HepG2 (cell line): ENCODE data around the gene OTOGL. TPM values are rescaled to one million over a fixed set of nuclear protein-coding genes. Genes with fewer than 3 reads are reported as not detected.

Experiments
- ATAC-seq: fragments of 200-7000 bp; cut with Tn5 transposase; 3 replicates; pipeline ENCODE4 v1.9.1; 2020; ENCODE audit warnings: mild to moderate bottlenecking, moderate library complexity
- BruUV-seq: library from RNA; stranded (reverse); fragments of 400-500 nt; replicated peaks from 2 replicates; lab custom pipeline; 2021; lab: Mats Ljungman, UMichigan
- CTCF ChIA-PET: fragments of 300-600 bp; formaldehyde crosslinking; extraction: SDS; loops from one replicate; lab custom pipeline; 2021; ENCODE audit warnings: low total read pairs, inconsistent platforms, low intra/inter-chr PET ratio; lab: Yijun Ruan, JAX
- POLR2A ChIA-PET: fragments of 350-600 bp; sonication (Branson Sonifier 250); formaldehyde crosslinking; loops from one replicate; lab custom pipeline; 2020; ENCODE audit warnings: antibody characterized with exemption, inconsistent platforms; lab: Yijun Ruan, JAX
- DNase-seq: peaks from one replicate; pipeline ENCODE4 v3.0.0-alpha.2; 2015; ENCODE audit warnings: low spot score
- FAIRE-seq: peaks from 3 replicates; lab custom pipeline; 2011; peaks lifted over from hg19 to GRCh38; lab: Jason Lieb, UNC
- H2AFZ ChIP-seq: one replicate; pipeline ENCODE4 v1.6.1; 2011; ENCODE audit warnings: low read length, inconsistent platforms
- H3K27ac ChIP-seq: fragments of 300-600 bp; 3 replicates; pipeline ENCODE4 v1.8.0; 2011; ENCODE audit warnings: mixed run types, mild to moderate bottlenecking, mixed read lengths, low read length, inconsistent platforms; ENCODE audit not compliant: insufficient read depth; ENCODE audit errors: extremely low read length
- H3K27me3 ChIP-seq, 2 experiments: fragments of 200-600 bp in 1 of 2; 2 replicates in 1 of 2; 3 replicates in 1 of 2; pipeline versions ENCODE4 v1.6.0 to v1.8.0; 2011; ENCODE audit warnings: low read length in 2 of 2, mild to moderate bottlenecking in 2 of 2, moderate library complexity in 2 of 2, inconsistent platforms in 1 of 2; ENCODE audit not compliant: insufficient read depth in 2 of 2, control insufficient read depth in 1 of 2
- H3K36me3 ChIP-seq, 2 experiments: fragments of 200-600 bp in 1 of 2; replicated peaks in 1 of 2; 2 replicates in 1 of 2; 3 replicates in 1 of 2; pipeline versions ENCODE4 v1.5.1 to v1.8.0; 2011; ENCODE audit warnings: low read length in 2 of 2, inconsistent platforms in 1 of 2; ENCODE audit not compliant: insufficient read depth in 2 of 2, control insufficient read depth in 1 of 2
- H3K4me1 ChIP-seq: 2 replicates; pipeline ENCODE4 v1.5.1; 2012; ENCODE audit warnings: low read length, inconsistent platforms; ENCODE audit not compliant: insufficient read depth
- H3K4me2 ChIP-seq: 2 replicates; pipeline ENCODE4 v1.6.0; 2011; ENCODE audit warnings: low read depth, low read length, inconsistent platforms
- H3K4me3 ChIP-seq, 3 experiments: fragments of 200-600 bp in 1 of 3; sonication (generic), shearing (Covaris generic) in 1 of 3; replicated peaks in 1 of 3; 2 replicates each; pipeline ENCODE4 v1.5.1; 2011 to 2016; ENCODE audit warnings: low read length in 3 of 3, inconsistent platforms in 2 of 3, low read depth in 2 of 3, mild to moderate bottlenecking in 2 of 3, control low read depth in 1 of 3, mixed read lengths in 1 of 3; ENCODE audit not compliant: insufficient read depth in 1 of 3
- H3K79me2 ChIP-seq: one replicate; pipeline ENCODE4 v1.6.1; 2011; ENCODE audit warnings: low read length, inconsistent platforms; ENCODE audit not compliant: insufficient read depth
- H3K9ac ChIP-seq: 2 replicates; pipeline ENCODE4 v1.6.0; 2011; ENCODE audit warnings: mild to moderate bottlenecking, low read depth, low read length, inconsistent platforms; ENCODE audit not compliant: insufficient read depth
- H3K9me3 ChIP-seq: 2 replicates; pipeline ENCODE4 v1.5.1; 2012; ENCODE audit warnings: mild to moderate bottlenecking, low read length
- H4K20me1 ChIP-seq: 2 replicates; pipeline ENCODE4 v1.6.0; 2011; ENCODE audit warnings: inconsistent platforms, mild to moderate bottlenecking, low read length, moderate library complexity; ENCODE audit not compliant: insufficient read depth
- ARHGAP35 ChIP-seq: sonication (generic); formaldehyde crosslinking; IDR thresholded peaks from 2 replicates; pipeline ENCODE4 v1.9.0; 2022; ENCODE audit warnings: mild to moderate bottlenecking, inconsistent platforms, moderate library complexity, missing genetic modification reagents, borderline replicate concordance
- FOXA1 ChIP-seq, 2 experiments: fragments of 450-650 bp in 1 of 2; sonication (generic) in 1 of 2; formaldehyde crosslinking in 1 of 2; IDR thresholded peaks; 2 replicates each; pipeline versions ENCODE4 v1.4.0 to v1.6.1; 2016 to 2020; ENCODE audit warnings: missing genetic modification reagents in 1 of 2
- HNF4G ChIP-seq, 2 experiments: sonication (generic) in 1 of 2; formaldehyde crosslinking in 1 of 2; IDR thresholded peaks; 2 replicates each; pipeline versions ENCODE4 v1.4.0 to v1.6.1; 2011 to 2020; ENCODE audit warnings: borderline replicate concordance in 2 of 2, low read depth in 2 of 2, mild to moderate bottlenecking in 2 of 2, low read length in 1 of 2, missing genetic modification reagents in 1 of 2, moderate library complexity in 1 of 2
- KLF11 ChIP-seq: IDR thresholded peaks from 2 replicates; pipeline ENCODE4 v1.6.1; 2016; ENCODE audit warnings: missing compliant biosample characterization
- KLF12 ChIP-seq: sonication (generic); formaldehyde crosslinking; IDR thresholded peaks from 2 replicates; pipeline ENCODE4 v1.4.0; 2020; ENCODE audit warnings: missing genetic modification reagents, borderline replicate concordance
- NFATC3 ChIP-seq: sonication (generic); formaldehyde crosslinking; IDR thresholded peaks from 2 replicates; pipeline ENCODE4 v1.5.1; 2020; ENCODE audit warnings: mild to moderate bottlenecking, missing genetic modification reagents
- PATZ1 ChIP-seq: sonication (generic); formaldehyde crosslinking; IDR thresholded peaks from 2 replicates; pipeline ENCODE4 v1.4.0; 2020; ENCODE audit warnings: missing genetic modification reagents
- RNF2 ChIP-seq: fragments of 450-650 bp; conservative IDR thresholded peaks from 2 replicates; pipeline ENCODE4 v1.6.1; 2016; ENCODE audit warnings: low read depth
- SNAI1 ChIP-seq: sonication (generic); formaldehyde crosslinking; IDR thresholded peaks from 2 replicates; pipeline ENCODE4 v1.5.0; 2020; ENCODE audit warnings: mild to moderate bottlenecking, missing genetic modification reagents, borderline replicate concordance
- ZNF282 ChIP-seq: fragments of 450-650 bp; IDR thresholded peaks from 2 replicates; pipeline ENCODE4 v1.6.1; 2018; ENCODE audit not compliant: partially characterized antibody
- ZNF607 ChIP-seq: sonication (generic); formaldehyde crosslinking; IDR thresholded peaks from 2 replicates; pipeline ENCODE4 v1.5.1; 2020; ENCODE audit warnings: missing genetic modification reagents, mild to moderate bottlenecking, borderline replicate concordance
- ZNF776 ChIP-seq: sonication (generic); formaldehyde crosslinking; IDR thresholded peaks from 2 replicates; pipeline ENCODE4 v1.4.0; 2020; ENCODE audit warnings: mild to moderate bottlenecking, missing genetic modification reagents
- ZSCAN12 ChIP-seq: sonication (generic); formaldehyde crosslinking; IDR thresholded peaks from 2 replicates; pipeline ENCODE4 v1.9.0; 2021; ENCODE audit warnings: mild to moderate bottlenecking, missing genetic modification reagents
- WGBS: methylation state at CpG from one replicate; pipeline ENCODE4 v1.1.6; 2017; ENCODE audit warnings: low lambda C conversion rate; 5-methylcytosine and 5-hydroxymethylcytosine counted together
- in situ Hi-C: cut with HindIII; loops from 2 replicates; pipeline ENCODE4 v1.10.0; 2017; ENCODE audit warnings: low pct_unique_long_range_greater_than_20kb; ENCODE audit not compliant: extremely low pct_ligation_motif_present
- intact Hi-C: fragments of 100-400 bp; cut with micrococcal nuclease; formaldehyde crosslinking; loops from one replicate; pipeline ENCODE4 v1.10.0; 2022; ENCODE audit not compliant: unreplicated experiment
- polyA plus RNA-seq, 8 experiments: library from polyadenylated mRNA; depleted of rRNA in 3 of 8; stranded (reverse) in 7 of 8; unstranded in 1 of 8; fragments of >200 nt; fragmentation: Illumina TruSeq in 4 of 8; extraction: Trizol in 4 of 8; gene quantifications; 2 replicates each; pipeline versions ENCODE4 v1.2.1 to v1.2.3, GENCODE V29; 2011 to 2016; ENCODE audit warnings: low read depth in 4 of 8, missing spikeins in 1 of 8, mixed read lengths in 1 of 8; ENCODE audit not compliant: insufficient read depth in 1 of 8
- total RNA-seq, 5 experiments: library from RNA; depleted of rRNA; stranded (reverse); fragments of >200 nt; fragmentation: Illumina TruSeq; extraction: Trizol; gene quantifications; 2 replicates each; pipeline ENCODE4 v1.2.3, GENCODE V29; 2016; ENCODE audit warnings: low read depth in 1 of 5

The OTOGL gene
- total and polyA plus RNA-seq, 2 of the 13 experiments (the other 11 are each of a cell fraction or from before 2014, with no cell fraction given) = not detected

- intact Hi-C loops (no loop called here), in situ Hi-C loops (no loop called here)
- ChIA-PET CTCF (no interaction called here), POLR2A (no interaction called here)
- H3K4me1 ChIP-seq = peaks cover 27% of the 10 kb centered on the region
- DNase-seq = no peak
- no peaks in the 10 kb centered on the region for H3K36me3 ChIP-seq
- no peak for ATAC-seq
- H3K4me3 ChIP-seq = no peak overlapping the region
- H3K27ac ChIP-seq = no peak overlapping the region
- no TSS peak for BruUV-seq
- no peaks in the 10 kb centered on the region for H4K20me1 ChIP-seq
- H3K4me2 ChIP-seq = peak overlapping the region; percentile 53; the same call in 1 of the 2 replicates
- no peaks in the 10 kb centered on the region for H3K27me3 ChIP-seq
- H2AFZ ChIP-seq = no peak overlapping the region
- TF ChIP-seq NFATC3 (CRISPR knock-in tag) = no peak
- TF ChIP-seq ZNF776 (CRISPR knock-in tag) = no peak
- TF ChIP-seq ZSCAN12 (CRISPR knock-in tag) = no peak
- no peak for TF ChIP-seq ZNF607 (CRISPR knock-in tag)
- no peak overlapping the region for H3K9ac ChIP-seq
- H3K9me3 ChIP-seq = no peaks in the 10 kb centered on the region
- WGBS = 39% methylated on average over 2 of the region's 2 CpGs
- no peak for FAIRE-seq
- H3K79me2 ChIP-seq = no peaks in the 10 kb centered on the region
Observed at GRCh38 chr12:80219345-80219744, 120.0 kb downstream of the OTOGL start.

DNA sequence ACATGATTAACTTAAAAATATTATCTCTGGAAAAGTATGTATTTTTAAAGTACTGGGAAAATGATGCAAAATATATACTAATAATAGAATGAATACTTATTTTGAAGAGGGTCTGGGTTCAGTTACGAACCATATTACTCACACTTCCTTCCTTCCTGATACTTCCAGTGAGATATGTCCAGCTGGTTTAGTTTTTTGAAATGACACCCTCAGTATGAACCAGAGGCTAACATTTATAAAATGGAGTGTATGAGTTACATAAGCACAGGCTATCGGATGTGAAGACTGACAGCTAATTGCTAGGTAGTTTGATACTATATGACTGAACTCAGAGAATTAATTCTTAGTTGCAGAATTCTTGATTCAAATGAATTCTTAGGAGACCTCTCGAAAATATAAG lies 122.9 kb downstream of the OTOGL start:
- Histone ChIP-seq H3K4me3 (no peak overlapping the region), H3K9me3 (no peaks in the 10 kb centered on the region), H3K9ac (no peak overlapping the region), H2AFZ (no peak overlapping the region), H3K36me3 (no peaks in the 10 kb centered on the region), H3K79me2 (no peaks in the 10 kb centered on the region), H3K4me1 (peaks cover 23% of the 10 kb centered on the region), H3K27ac (no peak overlapping the region), H3K27me3 (no peaks in the 10 kb centered on the region), H3K4me2 (no peak overlapping the region), H4K20me1 (no peaks in the 10 kb centered on the region)
- no peak for DNase-seq
- BruUV-seq = no TSS peak
- in situ Hi-C loops (no loop called here), intact Hi-C loops (no loop called here)
- WGBS = 17% methylated on average over 3 of the region's 3 CpGs
- no peak for FAIRE-seq
- POLR2A ChIA-PET = no interaction called here
- ATAC-seq = no peak
- CTCF ChIA-PET = no interaction called here
- TF ChIP-seq RNF2 (no peak), ARHGAP35 (CRISPR knock-in tag) (no peak), ZNF282 (no peak), FOXA1 (IDR thresholded peaks at IDR 0.05) (no peak), FOXA1 (CRISPR knock-in tag; IDR thresholded peaks at IDR 0.05) (no peak), SNAI1 (CRISPR knock-in tag) (no peak), KLF11 (no peak), HNF4G (IDR thresholded peaks at IDR 0.05; ENCODE audit: borderline replicate concordance, low read depth, low read length) (no peak), HNF4G (CRISPR knock-in tag; IDR thresholded peaks at IDR 0.05; ENCODE audit: borderline replicate concordance, low read depth) (no peak), PATZ1 (CRISPR knock-in tag) (no peak), KLF12 (CRISPR knock-in tag) (no peak)
